SK-N-SH treated with all-trans-retinoic acid at 6 μM for 48 hours (cell line): ENCODE measurements around the gene HOATZ.

Experiments
- ATAC-seq: fragments of 200-7000 bp; cut with Tn5 transposase; 3 replicates; pipeline ENCODE4 v1.9.1; 2020; ENCODE audit warnings: mild to moderate bottlenecking, moderate library complexity
- BACH2 ChIP-seq: fragments of 250-450 bp; sonication (Bioruptor Pico); IDR thresholded peaks from 2 replicates; pipeline ENCODE4 v1.9.0; 2021; ENCODE audit warnings: mild to moderate bottlenecking, borderline replicate concordance
- GLIS3 ChIP-seq: fragments of 250-450 bp; sonication (Bioruptor Pico); IDR thresholded peaks from 2 replicates; pipeline ENCODE4 v1.5.0; 2020; ENCODE audit warnings: mild to moderate bottlenecking, moderate library complexity
- PPARA ChIP-seq: fragments of 250-450 bp; sonication (Bioruptor Pico); IDR thresholded peaks from 2 replicates; pipeline ENCODE4 v1.5.0; 2020; ENCODE audit warnings: mild to moderate bottlenecking, borderline replicate concordance
- RARB ChIP-seq: fragments of 250-450 bp; sonication (Bioruptor Pico); IDR thresholded peaks from 2 replicates; pipeline ENCODE4 v1.8.0; 2021; ENCODE audit warnings: mild to moderate bottlenecking, moderate library complexity
- SNAI2 ChIP-seq: fragments of 250-450 bp; sonication (Bioruptor Pico); IDR thresholded peaks from 2 replicates; pipeline ENCODE4 v1.5.0; 2020; ENCODE audit warnings: mild to moderate bottlenecking, moderate library complexity
- TCF4 ChIP-seq: fragments of 250-450 bp; sonication (Bioruptor Pico); IDR thresholded peaks from 2 replicates; pipeline ENCODE4 v1.8.0; 2021; ENCODE audit warnings: mild to moderate bottlenecking, moderate library complexity, borderline replicate concordance
- ZC3H10 ChIP-seq: fragments of 250-450 bp; sonication (Bioruptor Pico); IDR thresholded peaks from 2 replicates; pipeline ENCODE4 v1.5.1; 2021; ENCODE audit warnings: mild to moderate bottlenecking, moderate library complexity
- ZNF565 ChIP-seq: fragments of 450-650 bp; formaldehyde crosslinking; conservative IDR thresholded peaks from 2 replicates; pipeline ENCODE4 v1.5.0; 2020; ENCODE audit warnings: low read depth, mild to moderate bottlenecking, moderate library complexity
- ZNF70 ChIP-seq: fragments of 450-650 bp; formaldehyde crosslinking; IDR thresholded peaks from 2 replicates; pipeline ENCODE4 v1.5.0; 2020; ENCODE audit warnings: mild to moderate bottlenecking, moderate library complexity
- ZNF8 ChIP-seq: fragments of 450-650 bp; formaldehyde crosslinking; IDR thresholded peaks from 2 replicates; pipeline ENCODE4 v1.5.0; 2020; ENCODE audit warnings: mild to moderate bottlenecking, moderate library complexity
- TF ChIP-seq, protein P1 (sequence below): fragments of 250-450 bp; sonication (Bioruptor Pico); IDR thresholded peaks from 2 replicates; pipeline ENCODE4 v1.5.0; 2020; ENCODE audit warnings: mild to moderate bottlenecking, moderate library complexity
- TF ChIP-seq, protein P2 (sequence below): fragments of 250-450 bp; sonication (Bioruptor Pico); IDR thresholded peaks from 2 replicates; pipeline ENCODE4 v1.8.0; 2021; ENCODE audit warnings: low read depth, mild to moderate bottlenecking, moderate library complexity, borderline replicate concordance
- TF ChIP-seq, protein P3 (sequence below): fragments of 250-450 bp; sonication (Bioruptor Pico); IDR thresholded peaks from 2 replicates; pipeline ENCODE4 v1.5.1; 2021; ENCODE audit warnings: mild to moderate bottlenecking, moderate library complexity
- TF ChIP-seq, protein P4 (sequence below): fragments of 250-450 bp; sonication (Bioruptor Pico); IDR thresholded peaks from 2 replicates; pipeline ENCODE4 v1.8.0; 2020; ENCODE audit warnings: mild to moderate bottlenecking, moderate library complexity, borderline replicate concordance
- TF ChIP-seq, protein P5 (sequence below): fragments of 250-450 bp; sonication (Bioruptor Pico); IDR thresholded peaks from 2 replicates; pipeline ENCODE4 v1.5.1; 2020; ENCODE audit warnings: low read depth, mild to moderate bottlenecking, moderate library complexity

The HOATZ gene

DNA sequence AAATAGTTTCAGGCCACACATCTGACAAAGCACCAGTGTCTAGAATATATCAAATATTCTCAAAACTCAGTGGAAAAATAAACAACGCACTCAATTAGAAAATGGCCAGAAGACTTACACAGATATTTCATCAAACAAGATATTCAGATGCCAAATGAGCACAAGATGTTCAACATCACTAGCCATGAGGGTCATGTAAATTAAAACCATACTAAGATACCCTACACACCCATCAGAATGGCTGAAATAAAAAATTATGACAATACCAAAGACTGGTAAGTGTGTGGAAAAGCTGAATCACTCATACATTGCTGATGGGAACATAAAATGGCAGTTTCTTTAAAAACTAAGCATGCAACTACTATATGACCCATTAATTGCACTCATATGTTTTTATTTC lies 24.1 kb upstream of the HOATZ start:
- TF ChIP-seq BACH2 (CRISPR knock-in tag) (no peak), ZNF70 (CRISPR knock-in tag) (no peak), TCF4 (no peak)
- TF ChIP-seq, protein P1, sequence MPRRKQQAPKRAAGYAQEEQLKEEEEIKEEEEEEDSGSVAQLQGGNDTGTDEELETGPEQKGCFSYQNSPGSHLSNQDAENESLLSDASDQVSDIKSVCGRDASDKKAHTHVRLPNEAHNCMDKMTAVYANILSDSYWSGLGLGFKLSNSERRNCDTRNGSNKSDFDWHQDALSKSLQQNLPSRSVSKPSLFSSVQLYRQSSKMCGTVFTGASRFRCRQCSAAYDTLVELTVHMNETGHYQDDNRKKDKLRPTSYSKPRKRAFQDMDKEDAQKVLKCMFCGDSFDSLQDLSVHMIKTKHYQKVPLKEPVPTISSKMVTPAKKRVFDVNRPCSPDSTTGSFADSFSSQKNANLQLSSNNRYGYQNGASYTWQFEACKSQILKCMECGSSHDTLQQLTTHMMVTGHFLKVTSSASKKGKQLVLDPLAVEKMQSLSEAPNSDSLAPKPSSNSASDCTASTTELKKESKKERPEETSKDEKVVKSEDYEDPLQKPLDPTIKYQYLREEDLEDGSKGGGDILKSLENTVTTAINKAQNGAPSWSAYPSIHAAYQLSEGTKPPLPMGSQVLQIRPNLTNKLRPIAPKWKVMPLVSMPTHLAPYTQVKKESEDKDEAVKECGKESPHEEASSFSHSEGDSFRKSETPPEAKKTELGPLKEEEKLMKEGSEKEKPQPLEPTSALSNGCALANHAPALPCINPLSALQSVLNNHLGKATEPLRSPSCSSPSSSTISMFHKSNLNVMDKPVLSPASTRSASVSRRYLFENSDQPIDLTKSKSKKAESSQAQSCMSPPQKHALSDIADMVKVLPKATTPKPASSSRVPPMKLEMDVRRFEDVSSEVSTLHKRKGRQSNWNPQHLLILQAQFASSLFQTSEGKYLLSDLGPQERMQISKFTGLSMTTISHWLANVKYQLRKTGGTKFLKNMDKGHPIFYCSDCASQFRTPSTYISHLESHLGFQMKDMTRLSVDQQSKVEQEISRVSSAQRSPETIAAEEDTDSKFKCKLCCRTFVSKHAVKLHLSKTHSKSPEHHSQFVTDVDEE (CRISPR knock-in tag): no peak
- ATAC-seq: no peak

DNA sequence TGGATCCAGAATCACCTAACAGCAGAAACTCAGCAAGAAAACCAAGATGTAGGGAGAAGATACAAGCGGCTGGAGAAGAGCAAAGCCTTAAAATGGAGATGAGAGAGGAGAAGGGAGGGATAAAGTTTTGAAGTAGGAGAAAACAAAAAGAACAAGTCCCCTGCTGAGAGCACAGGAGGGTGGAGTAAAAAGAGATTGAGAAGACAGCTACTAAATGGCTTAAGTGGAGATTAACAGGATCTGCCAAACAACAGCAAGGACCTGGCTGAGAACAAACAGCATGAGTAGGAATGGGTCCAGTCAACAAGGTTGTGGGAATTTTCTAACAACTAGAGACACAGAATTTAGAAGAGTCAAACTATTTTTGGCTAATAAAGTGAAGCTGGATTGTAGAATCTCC lies 20.5 kb upstream of the HOATZ start:
- no peak for ATAC-seq
- TF ChIP-seq, protein P2, sequence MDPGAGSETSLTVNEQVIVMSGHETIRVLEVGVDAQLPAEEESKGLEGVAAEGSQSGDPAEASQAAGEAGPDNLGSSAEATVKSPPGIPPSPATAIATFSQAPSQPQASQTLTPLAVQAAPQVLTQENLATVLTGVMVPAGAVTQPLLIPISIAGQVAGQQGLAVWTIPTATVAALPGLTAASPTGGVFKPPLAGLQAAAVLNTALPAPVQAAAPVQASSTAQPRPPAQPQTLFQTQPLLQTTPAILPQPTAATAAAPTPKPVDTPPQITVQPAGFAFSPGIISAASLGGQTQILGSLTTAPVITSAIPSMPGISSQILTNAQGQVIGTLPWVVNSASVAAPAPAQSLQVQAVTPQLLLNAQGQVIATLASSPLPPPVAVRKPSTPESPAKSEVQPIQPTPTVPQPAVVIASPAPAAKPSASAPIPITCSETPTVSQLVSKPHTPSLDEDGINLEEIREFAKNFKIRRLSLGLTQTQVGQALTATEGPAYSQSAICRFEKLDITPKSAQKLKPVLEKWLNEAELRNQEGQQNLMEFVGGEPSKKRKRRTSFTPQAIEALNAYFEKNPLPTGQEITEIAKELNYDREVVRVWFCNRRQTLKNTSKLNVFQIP (CRISPR knock-in tag): no peak

DNA sequence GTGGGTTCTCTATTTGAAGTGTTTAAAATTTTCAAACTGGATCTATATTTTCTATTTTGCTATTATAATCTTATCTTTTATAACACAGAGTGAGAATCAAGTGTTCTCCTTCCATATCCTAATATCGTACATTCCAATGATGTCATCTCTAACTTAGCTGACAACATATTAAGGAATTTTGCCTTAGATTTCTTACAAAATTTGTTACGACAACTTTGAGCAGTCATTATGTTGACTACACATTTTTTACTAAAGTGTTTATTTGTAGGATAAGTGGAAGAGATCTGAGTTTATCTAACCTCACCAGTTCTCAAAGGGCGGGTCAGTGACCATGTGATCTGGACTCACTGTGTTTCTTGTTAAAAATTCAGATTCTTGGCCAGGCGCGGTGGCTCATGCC lies 15.1 kb upstream of the HOATZ start:
- ATAC-seq: no peak
- TF ChIP-seq, protein P3, sequence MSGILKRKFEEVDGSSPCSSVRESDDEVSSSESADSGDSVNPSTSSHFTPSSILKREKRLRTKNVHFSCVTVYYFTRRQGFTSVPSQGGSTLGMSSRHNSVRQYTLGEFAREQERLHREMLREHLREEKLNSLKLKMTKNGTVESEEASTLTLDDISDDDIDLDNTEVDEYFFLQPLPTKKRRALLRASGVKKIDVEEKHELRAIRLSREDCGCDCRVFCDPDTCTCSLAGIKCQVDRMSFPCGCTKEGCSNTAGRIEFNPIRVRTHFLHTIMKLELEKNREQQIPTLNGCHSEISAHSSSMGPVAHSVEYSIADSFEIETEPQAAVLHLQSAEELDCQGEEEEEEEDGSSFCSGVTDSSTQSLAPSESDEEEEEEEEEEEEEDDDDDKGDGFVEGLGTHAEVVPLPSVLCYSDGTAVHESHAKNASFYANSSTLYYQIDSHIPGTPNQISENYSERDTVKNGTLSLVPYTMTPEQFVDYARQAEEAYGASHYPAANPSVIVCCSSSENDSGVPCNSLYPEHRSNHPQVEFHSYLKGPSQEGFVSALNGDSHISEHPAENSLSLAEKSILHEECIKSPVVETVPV: no peak
- TF ChIP-seq, protein P4, sequence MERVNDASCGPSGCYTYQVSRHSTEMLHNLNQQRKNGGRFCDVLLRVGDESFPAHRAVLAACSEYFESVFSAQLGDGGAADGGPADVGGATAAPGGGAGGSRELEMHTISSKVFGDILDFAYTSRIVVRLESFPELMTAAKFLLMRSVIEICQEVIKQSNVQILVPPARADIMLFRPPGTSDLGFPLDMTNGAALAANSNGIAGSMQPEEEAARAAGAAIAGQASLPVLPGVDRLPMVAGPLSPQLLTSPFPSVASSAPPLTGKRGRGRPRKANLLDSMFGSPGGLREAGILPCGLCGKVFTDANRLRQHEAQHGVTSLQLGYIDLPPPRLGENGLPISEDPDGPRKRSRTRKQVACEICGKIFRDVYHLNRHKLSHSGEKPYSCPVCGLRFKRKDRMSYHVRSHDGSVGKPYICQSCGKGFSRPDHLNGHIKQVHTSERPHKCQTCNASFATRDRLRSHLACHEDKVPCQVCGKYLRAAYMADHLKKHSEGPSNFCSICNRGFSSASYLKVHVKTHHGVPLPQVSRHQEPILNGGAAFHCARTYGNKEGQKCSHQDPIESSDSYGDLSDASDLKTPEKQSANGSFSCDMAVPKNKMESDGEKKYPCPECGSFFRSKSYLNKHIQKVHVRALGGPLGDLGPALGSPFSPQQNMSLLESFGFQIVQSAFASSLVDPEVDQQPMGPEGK (CRISPR knock-in tag): no peak
- TF ChIP-seq, protein P2 (CRISPR knock-in tag): no peak
- TF ChIP-seq ZNF565 (CRISPR knock-in tag) (no peak), GLIS3 (CRISPR knock-in tag) (no peak), PPARA (CRISPR knock-in tag) (no peak), RARB (CRISPR knock-in tag) (no peak), SNAI2 (CRISPR knock-in tag) (no peak), ZNF8 (no peak), ZC3H10 (no peak)
- TF ChIP-seq, protein P1 (CRISPR knock-in tag): no peak
- TF ChIP-seq, protein P5, sequence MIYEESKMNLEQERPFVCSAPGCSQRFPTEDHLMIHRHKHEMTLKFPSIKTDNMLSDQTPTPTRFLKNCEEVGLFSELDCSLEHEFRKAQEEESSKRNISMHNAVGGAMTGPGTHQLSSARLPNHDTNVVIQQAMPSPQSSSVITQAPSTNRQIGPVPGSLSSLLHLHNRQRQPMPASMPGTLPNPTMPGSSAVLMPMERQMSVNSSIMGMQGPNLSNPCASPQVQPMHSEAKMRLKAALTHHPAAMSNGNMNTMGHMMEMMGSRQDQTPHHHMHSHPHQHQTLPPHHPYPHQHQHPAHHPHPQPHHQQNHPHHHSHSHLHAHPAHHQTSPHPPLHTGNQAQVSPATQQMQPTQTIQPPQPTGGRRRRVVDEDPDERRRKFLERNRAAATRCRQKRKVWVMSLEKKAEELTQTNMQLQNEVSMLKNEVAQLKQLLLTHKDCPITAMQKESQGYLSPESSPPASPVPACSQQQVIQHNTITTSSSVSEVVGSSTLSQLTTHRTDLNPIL (CRISPR knock-in tag): no peak
